ENCODE data around the gene NKX6-1.

The NKX6-1 gene

GRCh38 chr4:84498935-84499623 lies at the start of gene NKX6-1:
NKX6-1 (minus strand) TSS chr4:84499292; CDS start chr4:84498228, 1,064 bp downstream.
- no peak for FAIRE-seq

- no peak for FAIRE-seq
These were observed 48.1 kb upstream of the NKX6-1 start for GRCh38 chr4:84547211-84547610.

DNA sequence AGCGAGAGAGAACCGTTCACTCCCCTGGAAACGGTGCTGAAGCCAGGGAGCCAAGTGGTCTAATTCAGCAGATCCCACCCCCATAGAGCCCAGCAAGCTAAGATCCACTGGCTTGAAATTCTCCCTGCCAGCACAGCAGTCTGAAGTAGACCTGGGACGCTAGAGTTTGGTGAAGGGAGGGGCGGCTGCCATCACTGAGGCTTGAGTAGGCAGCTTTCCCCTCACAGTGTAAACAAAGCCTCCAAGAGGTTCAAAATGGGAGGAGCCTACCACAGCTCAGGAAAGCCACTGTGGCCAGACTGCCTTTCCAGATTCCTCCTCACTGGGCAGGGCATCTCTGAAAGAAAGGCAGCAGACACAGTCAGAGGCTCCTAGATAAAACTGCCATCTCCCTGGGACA lies 46.0 kb upstream of the NKX6-1 start:
- FAIRE-seq = no peak

DNA sequence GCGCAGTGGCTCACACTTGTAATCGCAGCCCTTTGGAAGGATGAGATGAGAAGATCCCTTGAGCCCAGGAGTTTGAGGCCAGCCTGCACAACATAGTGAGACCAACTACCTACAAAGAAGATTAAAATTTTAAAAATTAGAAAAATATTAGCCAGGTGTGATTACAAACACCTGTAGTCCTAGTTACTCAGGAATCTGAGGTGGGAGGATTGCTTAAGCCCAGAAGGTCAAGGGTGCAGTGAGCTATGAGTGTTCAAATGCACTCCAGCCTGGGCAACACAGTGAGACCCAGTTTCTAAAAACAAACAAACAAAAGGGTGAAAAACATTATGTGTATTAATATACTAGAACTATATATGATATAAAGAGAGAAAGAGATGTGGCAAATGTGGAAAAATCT lies 36.8 kb upstream of the NKX6-1 start:
- no peak for FAIRE-seq

GRCh38 chr4:84531689-84532088 lies 32.6 kb upstream of the NKX6-1 start:
- no peak for FAIRE-seq

DNA sequence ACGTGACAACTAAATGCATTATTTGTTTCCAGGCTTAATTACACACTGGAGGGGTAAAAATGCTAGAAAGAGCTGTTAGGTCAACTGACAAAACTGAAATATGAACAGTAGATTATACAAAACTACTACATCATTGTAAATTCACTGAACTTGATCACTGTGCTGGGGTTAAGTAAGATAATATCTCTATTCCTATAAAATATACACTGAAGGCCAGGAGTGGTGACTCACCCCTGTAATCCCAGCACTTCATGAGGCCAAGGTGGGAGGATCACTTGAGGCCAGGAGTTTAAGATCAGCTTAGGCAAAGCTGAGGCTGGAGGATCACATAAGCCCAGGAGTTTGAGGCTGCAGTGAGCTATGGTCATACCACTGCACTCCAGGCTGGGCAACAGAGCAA lies 31.8 kb upstream of the NKX6-1 start:
- FAIRE-seq = no peak

DNA sequence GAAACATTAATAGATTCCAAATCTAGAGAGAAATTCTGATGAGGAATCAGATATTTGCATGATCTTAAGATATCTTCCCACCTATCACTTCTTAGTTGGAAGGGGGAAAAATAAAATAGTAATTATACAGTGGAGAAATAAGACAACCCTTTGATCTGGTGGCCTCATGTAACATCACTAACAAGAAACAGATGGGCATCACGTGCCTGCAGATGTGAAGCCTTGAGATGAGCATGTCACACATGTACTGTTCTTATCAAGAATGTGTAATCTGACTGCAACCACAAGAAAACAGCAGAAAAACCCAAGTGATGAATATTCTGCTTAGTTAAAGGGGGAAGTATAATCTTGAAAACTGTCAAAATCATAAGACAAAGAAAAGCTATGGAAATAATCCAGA lies 31.4 kb upstream of the NKX6-1 start:
- no peak for FAIRE-seq

DNA sequence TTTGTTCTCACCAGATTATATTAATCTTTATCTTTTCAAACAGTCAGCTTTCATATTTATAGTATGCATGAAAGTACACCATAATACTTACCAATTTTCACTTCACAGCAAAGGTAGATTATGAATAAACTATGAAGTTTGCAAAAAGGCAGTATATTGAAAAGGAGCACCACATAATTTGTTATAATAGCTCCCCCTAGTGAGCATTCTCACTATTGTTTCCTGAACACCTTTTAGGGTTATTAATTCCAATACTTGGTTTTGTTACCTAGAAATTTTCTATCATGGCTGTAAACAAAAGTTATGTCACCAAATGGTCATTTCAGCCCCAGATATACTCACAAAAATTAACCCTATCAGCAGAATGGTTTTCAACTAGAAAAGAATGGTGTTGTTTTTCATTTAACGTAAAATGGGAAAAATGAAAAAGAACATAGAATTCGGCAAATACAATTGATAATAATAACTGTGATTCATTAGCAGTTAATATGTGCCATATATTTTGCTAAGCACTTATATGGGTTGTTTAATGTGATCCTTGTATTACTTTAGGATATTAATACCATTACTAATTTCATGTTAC lies 30.2 kb upstream of the NKX6-1 start:
- peak; percentile 94 for FAIRE-seq

DNA sequence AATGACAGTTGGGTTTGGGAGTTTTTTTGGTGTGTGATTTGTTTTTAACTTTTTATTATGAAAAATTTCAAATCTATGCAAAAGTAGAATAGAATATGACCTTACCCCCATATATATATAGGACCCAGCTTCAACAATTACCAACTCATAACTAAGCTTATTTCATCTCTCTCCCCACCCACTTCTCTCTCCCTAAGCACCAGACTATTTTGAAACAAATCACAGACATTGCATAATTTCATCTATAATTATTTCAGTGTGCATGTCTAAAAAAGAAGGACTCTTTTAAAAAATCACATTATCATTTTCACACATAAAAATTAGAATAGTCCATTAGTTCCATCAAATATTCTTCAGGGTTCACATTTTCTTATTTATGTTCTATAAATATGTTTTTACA lies 28.3 kb upstream of the NKX6-1 start:
- no peak for FAIRE-seq

DNA sequence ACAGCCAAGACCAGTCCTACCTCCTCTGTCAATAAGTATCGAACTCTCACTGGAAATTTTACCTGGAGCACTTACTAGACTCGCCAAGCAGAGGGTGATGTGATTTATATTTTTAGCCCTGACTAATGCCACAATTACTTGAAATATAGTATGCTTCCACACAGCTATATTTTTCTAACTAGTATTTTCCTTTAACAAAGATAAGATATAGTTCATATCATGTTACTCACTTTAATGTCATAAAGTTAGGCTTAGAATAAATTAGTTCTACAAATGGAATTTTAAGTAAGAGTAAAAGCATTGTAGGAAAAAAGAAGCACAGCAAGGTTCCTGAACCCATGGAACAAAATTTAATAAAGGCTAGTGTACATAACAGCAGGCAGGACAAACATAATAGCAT lies 16.0 kb upstream of the NKX6-1 start:
- FAIRE-seq = no peak

- FAIRE-seq = no peak
These were observed 13.2 kb upstream of the NKX6-1 start for GRCh38 chr4:84512277-84512676.

DNA sequence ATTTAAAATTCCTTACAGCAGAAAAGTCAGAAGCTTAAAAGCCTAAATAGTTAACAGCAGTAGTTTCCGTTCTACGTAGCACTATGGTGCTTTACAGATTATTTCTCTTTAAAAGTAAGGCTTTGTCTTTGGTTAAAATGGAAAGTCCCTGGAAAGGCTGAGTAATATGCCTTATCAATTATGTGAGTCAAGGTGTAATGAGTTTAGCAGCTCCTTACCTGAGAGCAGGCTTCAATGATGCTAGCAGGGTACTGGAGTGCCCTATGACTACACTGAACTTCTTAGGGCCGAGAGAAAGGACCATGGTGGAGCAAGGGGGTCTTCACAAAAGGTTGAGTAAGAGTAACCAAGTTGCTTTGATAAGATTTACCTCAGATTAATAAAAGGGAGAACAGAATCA lies 12.6 kb upstream of the NKX6-1 start:
- no peak for FAIRE-seq

GRCh38 chr4:84507941-84508340 lies 8.8 kb upstream of the NKX6-1 start:
- no peak for FAIRE-seq

- FAIRE-seq = no peak
These were observed 5.7 kb upstream of the NKX6-1 start for GRCh38 chr4:84504821-84505220.

DNA sequence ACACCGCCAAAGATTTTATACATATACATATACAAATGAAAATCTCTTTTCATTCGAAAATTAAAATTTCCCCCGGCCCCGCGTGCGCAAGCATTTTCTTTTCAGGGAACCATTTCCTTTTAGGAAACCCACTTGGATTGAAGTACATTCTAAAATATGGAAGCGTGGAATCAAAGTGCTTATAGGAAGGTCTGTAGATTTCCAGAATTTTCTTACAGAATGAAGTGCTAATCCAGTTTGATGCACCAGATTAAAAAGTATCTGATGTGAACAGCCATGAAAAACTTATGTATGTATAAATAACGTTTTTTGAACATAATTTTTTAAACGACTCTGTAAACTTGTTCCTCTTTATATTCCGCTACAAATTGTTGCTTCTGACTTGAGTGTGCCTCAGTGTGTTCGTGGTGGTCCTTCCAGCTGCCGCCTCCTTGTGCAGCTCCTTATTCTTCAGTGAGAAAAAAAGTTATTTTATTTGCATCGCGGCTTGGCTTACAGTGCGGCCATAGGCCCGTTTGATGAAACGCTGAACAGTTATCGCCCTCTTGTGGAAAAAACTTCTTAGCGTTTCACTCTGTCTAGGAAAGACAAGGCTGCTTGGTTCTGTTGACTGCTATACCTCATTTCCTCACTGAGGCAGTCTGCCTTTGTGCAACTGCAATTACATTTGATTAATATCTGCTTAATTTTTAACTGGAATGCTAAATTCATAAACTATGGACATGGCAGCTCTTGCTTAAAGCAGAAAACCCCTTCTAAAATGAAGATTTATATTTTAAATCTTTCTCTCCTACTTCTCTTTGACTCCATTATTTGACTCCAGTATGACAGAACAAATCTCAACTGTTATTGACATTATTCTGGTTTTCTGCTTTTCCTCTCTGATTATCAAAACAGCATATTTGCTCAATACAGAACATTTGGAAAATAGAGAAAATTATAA lies 4.7 kb upstream of the NKX6-1 start:
- FAIRE-seq = peak; percentile 95

DNA sequence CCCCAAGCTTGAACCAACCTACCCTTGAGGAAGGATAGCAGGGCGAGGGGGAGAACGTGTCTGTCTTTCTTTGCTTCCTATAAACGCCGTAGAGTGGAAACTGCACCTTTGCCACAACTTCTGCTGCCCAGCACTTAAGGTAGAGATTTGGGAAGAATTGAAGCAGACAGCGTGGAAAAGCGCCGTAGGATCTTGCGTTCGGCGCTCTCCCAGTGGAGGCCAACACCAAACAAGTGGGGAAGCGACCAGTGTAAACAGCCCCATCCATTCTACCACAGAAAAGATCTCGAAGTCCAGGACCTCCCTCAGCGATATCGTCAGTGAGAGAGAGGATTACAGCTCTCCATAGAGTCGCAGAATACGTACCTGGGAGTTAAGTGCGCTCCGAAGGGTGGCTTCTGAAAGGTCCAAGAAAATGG lies 3.9 kb upstream of the NKX6-1 start:
- no peak for FAIRE-seq

DNA sequence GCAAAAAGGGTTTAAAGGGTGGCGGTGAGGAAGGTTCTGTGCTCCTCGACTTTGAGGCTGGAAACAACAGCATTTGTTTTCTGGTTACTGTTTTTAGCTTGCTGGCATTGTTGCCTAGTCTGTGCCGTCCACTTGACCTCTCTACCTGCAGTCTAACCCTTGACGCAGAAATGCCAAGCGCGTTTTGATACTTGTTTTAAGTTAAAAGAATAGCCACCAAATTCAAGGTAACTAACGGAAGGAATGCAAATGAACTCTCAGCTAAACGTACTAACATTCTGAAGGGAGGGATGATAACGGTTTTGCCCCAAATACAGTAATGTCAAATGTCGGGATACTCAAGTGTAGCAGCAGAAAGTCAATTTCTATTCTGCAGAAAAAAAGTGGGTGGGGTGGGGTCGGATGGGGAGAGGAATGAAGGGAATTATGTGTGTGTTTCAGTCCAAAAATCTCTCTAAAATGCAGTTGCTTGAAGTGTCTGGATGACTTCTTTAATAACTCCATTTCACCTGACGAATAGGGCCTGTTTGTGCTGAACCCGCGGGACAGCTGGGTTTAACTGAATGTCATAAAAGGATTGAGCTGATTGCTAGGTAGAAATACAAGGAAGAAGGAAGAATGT lies 3.4 kb upstream of the NKX6-1 start:
- FAIRE-seq = no peak

DNA sequence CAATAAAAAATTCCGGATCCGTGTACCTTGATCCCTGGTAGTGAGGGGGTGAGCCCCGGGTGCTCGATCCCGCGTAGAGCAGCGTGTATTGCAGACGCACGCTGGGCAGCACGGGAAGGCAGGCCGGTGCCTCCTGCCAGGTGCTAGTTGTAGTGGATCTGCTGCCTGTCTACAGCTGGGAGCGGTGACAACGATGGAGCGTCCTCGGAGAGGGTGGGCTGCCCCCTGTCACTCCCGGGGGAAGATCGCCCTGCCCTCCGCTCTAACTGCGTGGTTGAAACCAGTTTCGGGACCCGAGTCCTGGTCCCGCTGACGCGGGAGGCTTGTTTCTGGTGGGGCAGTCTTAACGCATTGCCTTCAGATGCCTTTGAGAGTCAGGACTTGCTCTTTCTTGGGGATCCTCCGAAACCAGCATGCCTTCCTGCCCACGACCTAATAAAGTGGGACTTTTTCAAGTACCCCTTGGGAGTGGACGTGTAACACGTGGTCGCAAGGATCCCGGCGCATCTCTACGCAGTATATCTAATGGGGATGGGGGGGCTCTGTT lies 2.7 kb upstream of the NKX6-1 start:
- no peak for FAIRE-seq

DNA sequence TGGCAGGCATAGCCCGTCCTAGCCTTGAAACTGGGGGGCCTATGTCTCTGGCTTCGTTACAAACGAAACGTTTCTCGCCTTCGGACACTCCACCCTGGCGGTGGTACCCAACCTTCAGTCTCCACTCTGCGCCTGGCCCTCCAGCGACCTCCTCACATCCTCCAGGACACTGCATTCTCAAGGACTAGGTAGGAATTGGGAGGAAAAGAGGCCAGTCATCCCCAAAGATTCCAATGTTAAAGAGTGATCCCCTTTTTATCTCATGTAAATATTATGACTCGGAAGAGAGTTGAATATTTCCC lies 2.1 kb upstream of the NKX6-1 start:
- no peak for FAIRE-seq

GRCh38 chr4:84500386-84501201 lies 1.5 kb upstream of the NKX6-1 start:
- no peak for FAIRE-seq

GRCh38 chr4:84499624-84499982 lies 511 bp upstream of the NKX6-1 start:
- FAIRE-seq = no peak

GRCh38 chr4:84498203-84498934 lies 723 bp downstream of the NKX6-1 start:
- FAIRE-seq = no peak
